ENCODE measurements around the gene EPS8L3.

The EPS8L3 gene

DNA sequence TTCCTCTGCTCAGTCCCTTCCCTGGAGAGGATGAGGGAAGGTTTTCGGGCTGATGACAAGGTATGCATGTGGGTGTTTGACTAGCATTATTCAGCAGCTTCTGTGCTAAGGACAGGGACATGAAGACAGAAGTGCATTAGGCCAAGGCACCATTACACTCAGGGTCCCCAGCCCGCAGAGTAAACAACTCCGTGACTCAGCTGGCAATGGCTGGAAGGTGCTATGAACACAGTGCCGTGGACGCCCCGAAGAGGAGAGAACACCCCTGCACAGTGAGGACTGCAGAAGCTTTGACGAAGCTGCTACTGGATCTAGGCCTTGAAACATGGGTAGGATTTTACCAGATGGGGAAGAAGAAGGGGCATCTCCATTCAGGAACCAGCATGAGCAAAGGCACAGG lies 13.7 kb upstream of the EPS8L3 start:
- no peak for TF ChIP-seq TAF1 (IDR thresholded peaks at IDR 0.05; ENCODE audit: borderline replicate concordance, insufficient read depth, low read length)
- no peak for TF ChIP-seq REST (IDR thresholded peaks at IDR 0.05; ENCODE audit: insufficient read depth in 1 of 2, low read depth in 2 of 2, low read length in 2 of 2)
- no peak for TF ChIP-seq SIN3A (IDR thresholded peaks at IDR 0.05; ENCODE audit: borderline replicate concordance, insufficient read depth, low read length)
- TF ChIP-seq FOXP2 (optimal IDR thresholded peaks at IDR 0.05; ENCODE audit: borderline replicate concordance, extremely low read depth, extremely low read length, insufficient read depth), result no peak
- TF ChIP-seq POLR2AphosphoS5 (IDR thresholded peaks at IDR 0.05; ENCODE audit: low read depth, low read length), result no peak

GRCh38 chr1:109776911-109777310 lies 13.2 kb upstream of the EPS8L3 start:
- no peak for TF ChIP-seq REST (IDR thresholded peaks at IDR 0.05; ENCODE audit: insufficient read depth in 1 of 2, low read depth in 2 of 2, low read length in 2 of 2)
- peak; percentile 10 for TF ChIP-seq FOXP2 (optimal IDR thresholded peaks at IDR 0.05; ENCODE audit: borderline replicate concordance, extremely low read depth, extremely low read length, insufficient read depth)
- no peak for TF ChIP-seq POLR2AphosphoS5 (IDR thresholded peaks at IDR 0.05; ENCODE audit: low read depth, low read length)
- no peak for TF ChIP-seq SIN3A (IDR thresholded peaks at IDR 0.05; ENCODE audit: borderline replicate concordance, insufficient read depth, low read length)

DNA sequence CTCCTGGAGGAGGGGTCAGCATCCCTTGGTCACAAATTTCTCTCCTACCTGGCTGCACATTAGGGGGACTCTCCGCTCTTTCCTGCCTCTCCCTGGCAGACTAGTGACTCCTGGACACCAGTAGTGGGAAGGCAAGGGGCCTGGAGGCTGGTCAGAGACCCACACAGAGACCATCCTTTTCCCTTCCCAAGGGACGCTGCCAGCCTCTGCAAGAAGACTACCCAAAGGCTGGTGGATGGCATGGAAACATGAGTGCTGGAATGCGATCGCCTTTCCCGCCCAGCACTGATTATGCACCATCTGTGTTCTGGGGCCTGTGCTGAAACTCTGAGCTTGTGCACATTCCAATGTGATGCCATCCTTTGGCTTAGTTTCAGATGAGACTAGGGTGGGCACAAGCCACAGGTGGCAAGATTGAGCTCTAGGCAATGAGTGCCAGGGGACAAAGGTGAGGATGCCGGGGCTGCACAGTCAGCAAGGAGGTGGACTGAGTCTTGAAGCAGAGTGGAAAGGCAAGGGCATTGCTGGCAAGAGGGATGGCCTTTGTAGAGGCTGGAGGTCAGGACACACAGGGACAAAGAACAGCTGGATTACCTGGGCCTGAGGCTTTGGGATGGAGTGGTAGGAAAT lies 12.6 kb upstream of the EPS8L3 start:
- no peak for TF ChIP-seq TAF1 (IDR thresholded peaks at IDR 0.05; ENCODE audit: borderline replicate concordance, insufficient read depth, low read length)

GRCh38 chr1:109775398-109775797 lies 11.7 kb upstream of the EPS8L3 start:
- TF ChIP-seq REST (IDR thresholded peaks at IDR 0.05; ENCODE audit: insufficient read depth in 1 of 2, low read depth in 2 of 2, low read length in 2 of 2) (no peak), SIN3A (IDR thresholded peaks at IDR 0.05; ENCODE audit: borderline replicate concordance, insufficient read depth, low read length) (no peak), TAF1 (IDR thresholded peaks at IDR 0.05; ENCODE audit: borderline replicate concordance, insufficient read depth, low read length) (no peak), FOXP2 (optimal IDR thresholded peaks at IDR 0.05; ENCODE audit: borderline replicate concordance, extremely low read depth, extremely low read length, insufficient read depth) (no peak), POLR2AphosphoS5 (IDR thresholded peaks at IDR 0.05; ENCODE audit: low read depth, low read length) (no peak)

GRCh38 chr1:109773900-109774485 lies 10.3 kb upstream of the EPS8L3 start:
- TF ChIP-seq SIN3A (IDR thresholded peaks at IDR 0.05; ENCODE audit: borderline replicate concordance, insufficient read depth, low read length) (no peak), FOXP2 (optimal IDR thresholded peaks at IDR 0.05; ENCODE audit: borderline replicate concordance, extremely low read depth, extremely low read length, insufficient read depth) (no peak), TAF1 (IDR thresholded peaks at IDR 0.05; ENCODE audit: borderline replicate concordance, insufficient read depth, low read length) (no peak), POLR2AphosphoS5 (IDR thresholded peaks at IDR 0.05; ENCODE audit: low read depth, low read length) (no peak), REST (IDR thresholded peaks at IDR 0.05; ENCODE audit: insufficient read depth in 1 of 2, low read depth in 2 of 2, low read length in 2 of 2) (no peak)

Measured in PFSK-1 (cell line).